Adrenal gland (tissue), 12 donors: Measurements from ENCODE around the gene RTL5. TPM values are rescaled to one million over a fixed set of nuclear protein-coding genes. Genes with fewer than 3 reads are reported as not detected.

Source experiments
- DNase-seq, 7 donors: peaks; one replicate each; pipeline ENCODE4 v3.0.0-alpha.2; 2019 to 2020
- H3K27ac ChIP-seq, 5 donors: fragments of 200-600 bp; sonication (generic) in 4 of 5; 1 replicate in 3 of 5; 2 replicates in 2 of 5; pipeline versions ENCODE4 v1.5.1 to v1.8.0; 2016 to 2020; ENCODE audit warnings: mild to moderate bottlenecking in 1 of 5
- H3K27me3 ChIP-seq: fragments of 200-600 bp; 2 replicates; pipeline ENCODE4 v1.8.0; 2021
- H3K36me3 ChIP-seq, 2 donors: fragments of 200-600 bp; replicated peaks in 1 of 2; 1 replicate in 1 of 2; 2 replicates in 1 of 2; pipeline versions ENCODE4 v1.5.1 to v1.8.0; 2018 to 2022
- H3K4me1 ChIP-seq, 2 donors: fragments of 200-600 bp; replicated peaks in 1 of 2; 1 replicate in 1 of 2; 2 replicates in 1 of 2; pipeline versions ENCODE4 v1.5.1 to v1.8.0; 2018 to 2021
- H3K4me3 ChIP-seq, 4 donors: fragments of 200-600 bp; sonication (generic) in 3 of 4; one replicate each; pipeline ENCODE4 v1.5.1; 2016 to 2018
- H3K9me3 ChIP-seq, 3 donors: fragments of 200-600 bp; sonication (generic) in 1 of 3; replicated peaks in 1 of 3; 1 replicate in 2 of 3; 2 replicates in 1 of 3; pipeline versions ENCODE4 v1.5.1 to v1.8.0; 2016 to 2021
- CTCF ChIP-seq, 6 experiments: fragments of 450-650 bp in 4 of 6; fragments of 200-600 bp in 2 of 6; sonication (generic) in 1 of 6; IDR thresholded peaks; 1 replicate in 5 of 6; 2 replicates in 1 of 6; pipeline versions ENCODE4 v1.5.1 to v1.8.0; 2016 to 2021; ENCODE audit warnings: antibody characterized with exemption in 6 of 6, mild to moderate bottlenecking in 2 of 6, moderate library complexity in 1 of 6
- POLR2A ChIP-seq, 2 donors: fragments of 450-650 bp; IDR thresholded peaks; one replicate each; pipeline ENCODE4 v1.6.1; 2017; ENCODE audit warnings: antibody characterized with exemption in 2 of 2, mild to moderate bottlenecking in 2 of 2, moderate library complexity in 1 of 2
- WGBS, 4 donors: extraction: QIAGEN DNeasy Blood & Tissue Kit in 2 of 4; methylation state at CpG; one replicate each; pipeline versions ENCODE4 v1.1.5 to v1.1.7; 2013 to 2017; 5-methylcytosine and 5-hydroxymethylcytosine counted together
- intact Hi-C, 2 donors: fragments of 100-400 bp; cut with DNase I; formaldehyde crosslinking; loops; one replicate each; pipeline versions ENCODE4 v1.14.1 to v1.15.0; 2022 to 2023
- polyA plus RNA-seq, 3 donors: library from polyadenylated mRNA; stranded (reverse); fragments of 200-250 nt in 2 of 3; fragments of 350-450 nt in 1 of 3; fragmentation: Illumina TruSeq in 1 of 3; extraction: RNeasy Lipid Tissue Mini Kit (QIAGEN cat#74804) in 1 of 3; gene quantifications; one replicate each; pipeline ENCODE4 v1.2.3, GENCODE V29; 2013 to 2014
- total RNA-seq, 9 donors: library from RNA; depleted of rRNA in 4 of 9; stranded (reverse); fragments of >200 nt in 4 of 9; fragments of 120-200 nt in 1 of 9; fragmentation: NEBNext Ultra II Directional in 1 of 9; extraction: Animal tissue kit (Norgen Biotek cat#: 25700) in 1 of 9; gene quantifications; one replicate each; pipeline versions ENCODE4 v1.1.0 to v1.2.4, GENCODE V29; 2013 to 2023
- donor health status: healthy with polysubstance abuse.
- donor health status: Bipolar disorder and iron deficiency.
- donor health status: DM: yes; HTN: yes; CAD: no.
- donor health status: DM: no; HTN: no; CAD: no.
- donor health status: DM: no; HTN: no; CAD: no.
- donor health status: DM: yes; HTN: yes; CAD: no.

RTL5 gene
- total and polyA plus RNA-seq, 12 donors: 1.3 to 7.9 (median 5.2) TPM

GRCh38 chrX:72097098-72097497 lies 34.6 kb downstream of the RTL5 start:
- Histone ChIP-seq H3K36me3 (no peaks in the 10 kb centered on the region), H3K27me3 (peaks cover 15% of the 10 kb centered on the region), H3K9me3 (no peaks in the 10 kb centered on the region), H3K4me3 (no peak overlapping the region), H3K27ac (no peak overlapping the region), H3K4me1 (no peaks in the 10 kb centered on the region)
- no peak for DNase-seq
- WGBS, 4 donors: 47 to 75% (median 72%) methylated on average over 3 of the region's 3 CpGs
- no peak for TF ChIP-seq CTCF (IDR thresholded peaks at IDR 0.05)
- no peak for TF ChIP-seq POLR2A (IDR thresholded peaks at IDR 0.05)
- intact Hi-C loops: no loop called here

GRCh38 chrX:72095370-72095769 lies 36.3 kb downstream of the RTL5 start:
- intact Hi-C loops: no loop called here
- H3K36me3 ChIP-seq: no peaks in the 10 kb centered on the region
- no peak for TF ChIP-seq POLR2A (IDR thresholded peaks at IDR 0.05)
- no peak for TF ChIP-seq CTCF (IDR thresholded peaks at IDR 0.05)
- H3K4me1 ChIP-seq: no peaks in the 10 kb centered on the region
- 48 to 83% (median 67%) methylated on average over 1 to 2 of the region's 2 CpGs for WGBS, 4 donors
- no peaks in the 10 kb centered on the region for H3K9me3 ChIP-seq
- no peak overlapping the region for H3K4me3 ChIP-seq
- peak overlapping the region in 1 of 5 donors; percentile 17 for H3K27ac ChIP-seq
- peaks cover 5% of the 10 kb centered on the region for H3K27me3 ChIP-seq
- no peak for DNase-seq

DNA sequence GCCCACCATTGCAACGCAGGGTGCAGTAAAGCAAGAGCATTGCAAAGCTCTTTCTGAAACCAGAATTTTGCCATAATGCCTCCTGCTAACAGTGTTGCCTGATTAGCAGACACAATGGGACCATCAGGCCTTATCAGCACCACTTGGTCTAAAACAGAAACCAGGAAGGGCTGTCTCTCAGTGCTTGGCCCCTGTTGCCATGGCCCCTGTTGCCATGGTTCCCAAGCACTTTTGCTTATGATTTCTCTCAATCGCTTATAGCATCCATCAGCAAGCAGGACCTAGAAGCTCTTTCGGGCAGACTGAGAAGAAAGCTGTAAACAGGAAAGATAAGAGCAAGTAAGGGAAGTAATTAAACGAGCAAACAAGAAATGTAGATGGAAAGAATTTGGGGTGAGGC lies 36.8 kb downstream of the RTL5 start:
- 55 to 78% (median 58%) methylated on average over 3 to 4 of the region's 4 CpGs for WGBS, 4 donors

DNA sequence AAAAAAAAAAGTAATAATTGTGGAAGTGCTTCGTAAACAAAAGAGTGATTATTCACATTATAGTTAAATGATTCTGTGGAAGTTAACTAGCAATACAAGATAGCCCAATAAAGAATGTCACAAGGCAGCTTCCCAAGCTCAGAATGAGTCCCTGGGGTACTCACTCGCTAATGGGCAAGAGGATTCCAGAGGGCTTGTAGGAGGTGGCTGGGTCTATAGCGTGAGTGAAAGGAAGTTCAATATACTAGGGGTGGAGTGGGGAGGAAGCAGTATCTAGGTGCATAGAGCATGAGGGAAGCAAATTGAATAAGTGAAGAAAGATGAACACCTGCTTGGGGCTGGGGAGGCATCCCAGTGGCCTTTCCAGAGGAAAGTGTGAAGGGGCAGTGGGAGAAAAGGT lies 42.5 kb downstream of the RTL5 start:
- peaks cover 11% of the 10 kb centered on the region for H3K27me3 ChIP-seq
- intact Hi-C loops: no loop called here
- no peaks in the 10 kb centered on the region for H3K4me1 ChIP-seq
- no peak overlapping the region for H3K4me3 ChIP-seq
- no peaks in the 10 kb centered on the region for H3K9me3 ChIP-seq
- H3K27ac ChIP-seq: no peak overlapping the region
- TF ChIP-seq POLR2A (IDR thresholded peaks at IDR 0.05) (no peak), CTCF (IDR thresholded peaks at IDR 0.05) (no peak)
- 70 to 91% (median 81%) methylated on average over 3 of the region's 3 CpGs for WGBS, 4 donors
- no peaks in the 10 kb centered on the region for H3K36me3 ChIP-seq
- no peak for DNase-seq

More for the DNA sequence above, 36.8 kb downstream of the RTL5 start:
- DNase-seq: peak in 4 of 7 donors; percentile 24 to 84 (median 34)
- intact Hi-C loops: no loop called here
- Histone ChIP-seq H3K36me3 (no peaks in the 10 kb centered on the region), H3K9me3 (no peaks in the 10 kb centered on the region), H3K27me3 (peaks cover 5% of the 10 kb centered on the region), H3K4me3 (no peak overlapping the region), H3K4me1 (no peaks in the 10 kb centered on the region), H3K27ac (peak overlapping the region in 1 of 5 donors; percentile 17)
- TF ChIP-seq CTCF (IDR thresholded peaks at IDR 0.05) (no peak), POLR2A (IDR thresholded peaks at IDR 0.05) (no peak)
